GM23338 (cell line): ENCODE results near the gene OR2A42. TPM values are rescaled to one million over a fixed set of nuclear protein-coding genes. Genes with fewer than 3 reads are reported as not detected.
"Not testable (repeated sequence)": the region's sequence is repeated elsewhere in the genome, so short reads cannot be mapped to it uniquely, and the experiment has no call there.

Experiments
- ATAC-seq: fragments of 200-7000 bp; cut with Tn5 transposase; 3 replicates; pipeline ENCODE4 v1.9.1; 2020
- DNase-seq: peaks from one replicate; pipeline ENCODE4 v3.0.0-alpha.2; 2015; ENCODE audit warnings: low spot score
- H2AFZ ChIP-seq: fragments of 200-600 bp; sonication (generic); 2 replicates; pipeline ENCODE4 v1.8.0; 2016; ENCODE audit warnings: antibody characterized with exemption, mild to moderate bottlenecking, moderate library complexity
- H3F3A ChIP-seq: fragments of 200-600 bp; sonication (generic); replicated peaks from 2 replicates; pipeline ENCODE4 v1.8.0; 2017; ENCODE audit warnings: antibody characterized with exemption, mixed run types, low read depth
- H3K27ac ChIP-seq: fragments of 200-600 bp; sonication (generic); 2 replicates; pipeline ENCODE4 v1.6.1; 2016; ENCODE audit warnings: low read depth
- H3K27me3 ChIP-seq: fragments of 200-600 bp; sonication (generic); 2 replicates; pipeline ENCODE4 v1.8.0; 2016; ENCODE audit warnings: mild to moderate bottlenecking, mixed run types, moderate library complexity; ENCODE audit not compliant: insufficient read depth
- H3K36me3 ChIP-seq: fragments of 200-600 bp; sonication (generic); 2 replicates; pipeline ENCODE4 v1.8.0; 2016; ENCODE audit warnings: mild to moderate bottlenecking; ENCODE audit not compliant: insufficient read depth
- H3K4me1 ChIP-seq: fragments of 200-600 bp; sonication (generic); 2 replicates; pipeline ENCODE4 v1.8.0; 2016; ENCODE audit warnings: mild to moderate bottlenecking, moderate library complexity; ENCODE audit not compliant: insufficient read depth
- H3K4me2 ChIP-seq: fragments of 200-600 bp; sonication (generic); 2 replicates; pipeline ENCODE4 v1.7.1; 2017; ENCODE audit warnings: mixed run types
- H3K4me3 ChIP-seq: fragments of 200-600 bp; sonication (generic); 2 replicates; pipeline ENCODE4 v1.6.1; 2016; ENCODE audit warnings: mixed run types
- H3K79me2 ChIP-seq: fragments of 200-600 bp; sonication (generic); replicated peaks from 2 replicates; pipeline ENCODE4 v1.8.0; 2017; ENCODE audit warnings: mild to moderate bottlenecking; ENCODE audit not compliant: insufficient read depth
- H3K9me2 ChIP-seq: fragments of 200-600 bp; sonication (generic); 2 replicates; pipeline ENCODE4 v1.8.0; 2017; ENCODE audit not compliant: insufficient read depth
- H4K20me1 ChIP-seq: fragments of 200-600 bp; sonication (generic); replicated peaks from 2 replicates; pipeline ENCODE4 v1.8.0; 2017; ENCODE audit warnings: mild to moderate bottlenecking; ENCODE audit not compliant: insufficient read depth
- H3K27ac Mint-ChIP-seq: 2 replicates; pipeline ENCODE4 v1.8.0; 2020; ENCODE audit warnings: inconsistent platforms, mild to moderate bottlenecking, moderate library complexity, mixed read lengths
- H3K27me3 Mint-ChIP-seq: 3 replicates; pipeline ENCODE4 v1.8.0; 2022; ENCODE audit warnings: low read depth, mild to moderate bottlenecking, moderate library complexity, mixed read lengths, inconsistent platforms; ENCODE audit not compliant: insufficient read depth, poor library complexity
- H3K36me3 Mint-ChIP-seq: 3 replicates; pipeline ENCODE4 v1.8.0; 2021; ENCODE audit warnings: low read depth, mild to moderate bottlenecking, inconsistent platforms, moderate library complexity, mixed read lengths
- H3K4me1 Mint-ChIP-seq: 3 replicates; pipeline ENCODE4 v1.8.0; 2020; ENCODE audit warnings: mild to moderate bottlenecking, inconsistent platforms, mixed read lengths
- H3K4me3 Mint-ChIP-seq: 3 replicates; pipeline ENCODE4 v1.8.0; 2021; ENCODE audit warnings: moderate library complexity, mild to moderate bottlenecking, inconsistent platforms, mixed read lengths
- H3K9me3 Mint-ChIP-seq: 3 replicates; pipeline ENCODE4 v1.8.0; 2020; ENCODE audit warnings: moderate library complexity, mild to moderate bottlenecking, inconsistent platforms, mixed read lengths
- polyA plus RNA-seq: library from polyadenylated mRNA; unstranded; fragments of >200 nt; fragmentation: Nextera tagmentation; extraction: Ambion mirVana; gene quantifications from 2 replicates; pipeline ENCODE4 v1.2.1, GENCODE V29; 2016
- total RNA-seq: library from RNA; depleted of rRNA; stranded (reverse); fragments of >200 nt; shearing (Covaris generic); gene quantifications from 2 replicates; pipeline ENCODE4 v1.2.3, GENCODE V29; 2014
- TF ChIP-seq, protein P1 (sequence below): fragments of 250-450 bp; sonication (Bioruptor Pico); IDR thresholded peaks from 2 replicates; pipeline ENCODE4 v1.5.0; 2020; ENCODE audit warnings: mild to moderate bottlenecking, moderate library complexity

Gene OR2A42
- total and polyA plus RNA-seq, 2 experiments from 2014 or later, result 0.28 to 2.1 TPM

DNA sequence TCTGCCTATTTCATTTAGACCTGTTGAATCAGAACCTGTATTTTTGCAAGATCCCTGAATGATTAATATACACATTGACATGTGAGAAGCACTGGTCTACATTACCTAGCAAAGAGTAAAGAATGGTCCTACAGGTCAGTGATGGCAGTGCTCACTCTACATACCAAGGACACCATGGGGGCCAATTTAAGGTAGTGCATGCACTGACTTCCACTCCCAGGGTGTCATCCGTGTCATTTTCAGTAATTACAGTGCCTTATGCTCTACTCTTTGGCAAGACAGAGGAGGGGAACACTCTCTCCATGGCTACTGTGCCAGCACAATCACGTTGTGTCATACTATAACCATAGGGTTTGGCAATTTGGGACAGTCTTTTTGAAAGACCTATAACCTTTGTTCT, 6.0 kb upstream of the OR2A42 start:
- not testable (repeated sequence) for DNase-seq, H3K27ac Mint-ChIP-seq, H3F3A ChIP-seq, H3K27me3 Mint-ChIP-seq, H3K79me2 ChIP-seq, H3K9me3 Mint-ChIP-seq, H3K9me2 ChIP-seq, H3K4me3 ChIP-seq, ATAC-seq, H3K4me1 Mint-ChIP-seq, H3K4me1 ChIP-seq, H3K36me3 ChIP-seq, H4K20me1 ChIP-seq, H3K36me3 Mint-ChIP-seq, H3K27me3 ChIP-seq, H2AFZ ChIP-seq, H3K4me2 ChIP-seq, H3K4me3 Mint-ChIP-seq, H3K27ac ChIP-seq

GRCh38 chr7:144238530-144239082, 799 bp downstream of the OR2A42 start:
- H3K27ac Mint-ChIP-seq, H3K36me3 ChIP-seq, H3K27me3 Mint-ChIP-seq, H3K4me3 Mint-ChIP-seq, H2AFZ ChIP-seq, H3K4me3 ChIP-seq, H3F3A ChIP-seq, H3K9me2 ChIP-seq, H3K4me1 Mint-ChIP-seq, H3K36me3 Mint-ChIP-seq, H4K20me1 ChIP-seq, H3K9me3 Mint-ChIP-seq, H3K27me3 ChIP-seq, H3K27ac ChIP-seq, H3K4me1 ChIP-seq, H3K4me2 ChIP-seq, H3K79me2 ChIP-seq: not testable (repeated sequence)
- ATAC-seq, result peak; percentile 93
- TF ChIP-seq, protein P1, sequence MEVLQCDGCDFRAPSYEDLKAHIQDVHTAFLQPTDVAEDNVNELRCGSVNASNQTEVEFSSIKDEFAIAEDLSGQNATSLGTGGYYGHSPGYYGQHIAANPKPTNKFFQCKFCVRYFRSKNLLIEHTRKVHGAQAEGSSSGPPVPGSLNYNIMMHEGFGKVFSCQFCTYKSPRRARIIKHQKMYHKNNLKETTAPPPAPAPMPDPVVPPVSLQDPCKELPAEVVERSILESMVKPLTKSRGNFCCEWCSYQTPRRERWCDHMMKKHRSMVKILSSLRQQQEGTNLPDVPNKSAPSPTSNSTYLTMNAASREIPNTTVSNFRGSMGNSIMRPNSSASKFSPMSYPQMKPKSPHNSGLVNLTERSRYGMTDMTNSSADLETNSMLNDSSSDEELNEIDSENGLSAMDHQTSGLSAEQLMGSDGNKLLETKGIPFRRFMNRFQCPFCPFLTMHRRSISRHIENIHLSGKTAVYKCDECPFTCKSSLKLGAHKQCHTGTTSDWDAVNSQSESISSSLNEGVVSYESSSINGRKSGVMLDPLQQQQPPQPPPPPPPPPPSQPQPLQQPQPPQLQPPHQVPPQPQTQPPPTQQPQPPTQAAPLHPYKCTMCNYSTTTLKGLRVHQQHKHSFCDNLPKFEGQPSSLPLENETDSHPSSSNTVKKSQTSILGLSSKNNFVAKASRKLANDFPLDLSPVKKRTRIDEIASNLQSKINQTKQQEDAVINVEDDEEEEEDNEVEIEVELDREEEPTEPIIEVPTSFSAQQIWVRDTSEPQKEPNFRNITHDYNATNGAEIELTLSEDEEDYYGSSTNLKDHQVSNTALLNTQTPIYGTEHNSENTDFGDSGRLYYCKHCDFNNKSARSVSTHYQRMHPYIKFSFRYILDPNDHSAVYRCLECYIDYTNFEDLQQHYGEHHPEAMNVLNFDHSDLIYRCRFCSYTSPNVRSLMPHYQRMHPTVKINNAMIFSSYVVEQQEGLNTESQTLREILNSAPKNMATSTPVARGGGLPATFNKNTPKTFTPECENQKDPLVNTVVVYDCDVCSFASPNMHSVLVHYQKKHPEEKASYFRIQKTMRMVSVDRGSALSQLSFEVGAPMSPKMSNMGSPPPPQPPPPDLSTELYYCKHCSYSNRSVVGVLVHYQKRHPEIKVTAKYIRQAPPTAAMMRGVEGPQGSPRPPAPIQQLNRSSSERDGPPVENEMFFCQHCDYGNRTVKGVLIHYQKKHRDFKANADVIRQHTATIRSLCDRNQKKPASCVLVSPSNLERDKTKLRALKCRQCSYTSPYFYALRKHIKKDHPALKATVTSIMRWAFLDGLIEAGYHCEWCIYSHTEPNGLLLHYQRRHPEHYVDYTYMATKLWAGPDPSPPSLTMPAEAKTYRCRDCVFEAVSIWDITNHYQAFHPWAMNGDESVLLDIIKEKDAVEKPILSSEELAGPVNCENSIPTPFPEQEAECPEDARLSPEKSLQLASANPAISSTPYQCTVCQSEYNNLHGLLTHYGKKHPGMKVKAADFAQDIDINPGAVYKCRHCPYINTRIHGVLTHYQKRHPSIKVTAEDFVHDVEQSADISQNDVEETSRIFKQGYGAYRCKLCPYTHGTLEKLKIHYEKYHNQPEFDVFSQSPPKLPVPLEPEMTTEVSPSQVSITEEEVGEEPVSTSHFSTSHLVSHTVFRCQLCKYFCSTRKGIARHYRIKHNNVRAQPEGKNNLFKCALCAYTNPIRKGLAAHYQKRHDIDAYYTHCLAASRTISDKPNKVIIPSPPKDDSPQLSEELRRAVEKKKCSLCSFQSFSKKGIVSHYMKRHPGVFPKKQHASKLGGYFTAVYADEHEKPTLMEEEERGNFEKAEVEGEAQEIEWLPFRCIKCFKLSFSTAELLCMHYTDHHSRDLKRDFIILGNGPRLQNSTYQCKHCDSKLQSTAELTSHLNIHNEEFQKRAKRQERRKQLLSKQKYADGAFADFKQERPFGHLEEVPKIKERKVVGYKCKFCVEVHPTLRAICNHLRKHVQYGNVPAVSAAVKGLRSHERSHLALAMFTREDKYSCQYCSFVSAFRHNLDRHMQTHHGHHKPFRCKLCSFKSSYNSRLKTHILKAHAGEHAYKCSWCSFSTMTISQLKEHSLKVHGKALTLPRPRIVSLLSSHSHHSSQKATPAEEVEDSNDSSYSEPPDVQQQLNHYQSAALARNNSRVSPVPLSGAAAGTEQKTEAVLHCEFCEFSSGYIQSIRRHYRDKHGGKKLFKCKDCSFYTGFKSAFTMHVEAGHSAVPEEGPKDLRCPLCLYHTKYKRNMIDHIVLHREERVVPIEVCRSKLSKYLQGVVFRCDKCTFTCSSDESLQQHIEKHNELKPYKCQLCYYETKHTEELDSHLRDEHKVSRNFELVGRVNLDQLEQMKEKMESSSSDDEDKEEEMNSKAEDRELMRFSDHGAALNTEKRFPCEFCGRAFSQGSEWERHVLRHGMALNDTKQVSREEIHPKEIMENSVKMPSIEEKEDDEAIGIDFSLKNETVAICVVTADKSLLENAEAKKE (CRISPR knock-in tag), result peak; percentile 57; the same call in 1 of the 2 replicates
- DNase-seq, result peak; percentile 2

DNA sequence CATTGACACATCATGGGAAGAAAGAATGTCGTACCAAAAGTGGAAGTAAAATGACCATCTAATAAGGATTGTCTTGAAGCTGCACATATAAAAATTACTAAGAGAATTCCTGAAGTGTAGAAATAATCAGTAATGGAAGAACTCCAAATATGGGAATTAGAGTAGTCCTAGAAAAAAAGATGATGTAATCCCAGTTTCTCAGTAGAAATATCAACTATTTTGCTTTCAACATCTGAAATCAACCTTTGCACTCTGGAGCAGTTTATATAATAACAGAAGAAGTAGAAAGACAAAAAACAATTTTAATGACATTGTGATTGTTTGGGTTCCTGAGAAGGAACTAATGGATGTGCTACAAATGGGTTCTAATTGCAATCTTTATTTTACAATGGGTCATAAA, 6.4 kb downstream of the OR2A42 start:
- not testable (repeated sequence) for H3K4me2 ChIP-seq, H3K36me3 Mint-ChIP-seq, H3F3A ChIP-seq, H4K20me1 ChIP-seq, H3K27me3 Mint-ChIP-seq, DNase-seq, H2AFZ ChIP-seq, H3K4me1 ChIP-seq, H3K27ac ChIP-seq, H3K27ac Mint-ChIP-seq, H3K4me1 Mint-ChIP-seq, H3K9me2 ChIP-seq, H3K36me3 ChIP-seq, H3K4me3 ChIP-seq, H3K79me2 ChIP-seq, H3K9me3 Mint-ChIP-seq, H3K27me3 ChIP-seq, H3K4me3 Mint-ChIP-seq, ATAC-seq

- not testable (repeated sequence) for H3K9me3 Mint-ChIP-seq, H3K27ac Mint-ChIP-seq, H3K4me3 Mint-ChIP-seq, H3K4me2 ChIP-seq, H3K9me2 ChIP-seq, H3K27me3 Mint-ChIP-seq, H3K4me1 ChIP-seq, H2AFZ ChIP-seq, H3K27me3 ChIP-seq, H3K79me2 ChIP-seq, H3K4me3 ChIP-seq, H3K4me1 Mint-ChIP-seq, DNase-seq, H4K20me1 ChIP-seq, ATAC-seq, H3K36me3 Mint-ChIP-seq, H3K36me3 ChIP-seq, H3K27ac ChIP-seq, H3F3A ChIP-seq
Measured at GRCh38 chr7:144231027-144231426, 8.4 kb downstream of the OR2A42 start.

DNA sequence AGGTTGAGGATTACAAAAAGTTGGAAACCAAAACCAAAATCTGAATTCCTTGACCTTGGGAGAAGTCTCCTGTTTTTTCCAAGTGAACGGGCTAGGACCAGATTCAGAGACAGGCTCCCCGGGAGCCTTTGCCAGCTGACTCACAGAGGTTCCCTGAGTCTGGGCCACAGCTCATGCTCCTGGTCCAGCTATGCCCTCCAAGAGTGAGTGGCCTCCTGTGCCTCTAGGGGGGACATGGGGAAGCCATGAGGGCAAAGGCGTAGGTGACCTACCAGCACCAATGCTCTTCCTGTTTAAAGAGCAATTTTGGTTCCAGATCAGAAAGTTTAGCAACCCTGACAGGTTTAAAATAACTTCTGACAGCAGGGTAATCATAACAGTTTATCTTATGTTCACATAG, 10.6 kb downstream of the OR2A42 start:
- H3K4me3 ChIP-seq, H3K27ac ChIP-seq, H3K27me3 ChIP-seq, H3K27ac Mint-ChIP-seq, H3F3A ChIP-seq, H3K4me2 ChIP-seq, H4K20me1 ChIP-seq, H3K27me3 Mint-ChIP-seq, H3K79me2 ChIP-seq, H3K36me3 Mint-ChIP-seq, H3K9me3 Mint-ChIP-seq, H3K4me1 ChIP-seq, H3K36me3 ChIP-seq, H2AFZ ChIP-seq, H3K9me2 ChIP-seq, H3K4me1 Mint-ChIP-seq, H3K4me3 Mint-ChIP-seq: not testable (repeated sequence)
- peak; percentile 1 for DNase-seq
- peak; percentile 51; the same call in 2 of the 3 replicates for ATAC-seq
